ENCODE data around the gene KLHL41.

Gene KLHL41

GRCh38 chr2:169509298-169509885, at the start of gene KLHL41:
Gene KLHL41 (plus strand): TSS chr2:169509702. CDS start chr2:169509779, 77 bp downstream.
- no peak within 1 kb of the TSS for H3K4me2 ChIP-seq (ENCODE audit: insufficient read depth, low read length)
- TF ChIP-seq CTCF (IDR thresholded peaks at IDR 0.05; ENCODE audit: borderline replicate concordance, extremely low read depth, low read length, poor library complexity, severe bottlenecking) = no peak
- TF ChIP-seq EZH2 (IDR thresholded peaks at IDR 0.05; ENCODE audit: borderline replicate concordance, low read depth, low read length, severe bottlenecking) = no peak

GRCh38 chr2:169461143-169461542, 48.4 kb upstream of the KLHL41 start:
- ATAC-seq (ENCODE audit: insufficient read depth, low read depth) = no peak
- DNase-seq = no peak
- no peaks in the 10 kb centered on the region for H3K4me1 ChIP-seq (ENCODE audit: insufficient read depth, low read length)
- H3K79me2 ChIP-seq (ENCODE audit: insufficient read depth, low read length) = no peaks in the 10 kb centered on the region
- no peaks in the 10 kb centered on the region for H3K27me3 ChIP-seq (ENCODE audit: insufficient read depth, low read length, poor library complexity)
- no peaks in the 10 kb centered on the region for H3K36me3 ChIP-seq (ENCODE audit: insufficient read depth, low read length)
- no peaks in the 10 kb centered on the region for H3K9me3 ChIP-seq (ENCODE audit: insufficient read depth, low read length, severe bottlenecking)
- H3K27ac ChIP-seq (ENCODE audit: low read length) = no peak overlapping the region
- H3K9ac ChIP-seq (ENCODE audit: low read depth, low read length) = no peak overlapping the region
- no peak overlapping the region for H3K4me3 ChIP-seq (ENCODE audit: low read depth in 1 of 2, low read length in 2 of 2)
- H4K20me1 ChIP-seq (ENCODE audit: insufficient read depth, low read length) = no peaks in the 10 kb centered on the region
- no peak overlapping the region for H2AFZ ChIP-seq (ENCODE audit: low read depth, low read length)
- no peak overlapping the region for H3K4me2 ChIP-seq (ENCODE audit: insufficient read depth, low read length)
- TF ChIP-seq CTCF (IDR thresholded peaks at IDR 0.05; ENCODE audit: borderline replicate concordance, extremely low read depth, low read length, poor library complexity, severe bottlenecking) (no peak), EZH2 (IDR thresholded peaks at IDR 0.05; ENCODE audit: borderline replicate concordance, low read depth, low read length, severe bottlenecking) (no peak)

More at GRCh38 chr2:169509298-169509885, at the start of gene KLHL41:
- no peak within 1 kb of the TSS for H2AFZ ChIP-seq (ENCODE audit: low read depth, low read length)
- H3K9me3 ChIP-seq (ENCODE audit: insufficient read depth, low read length, severe bottlenecking) = no peaks in the 10 kb centered on the region
- H3K27ac ChIP-seq (ENCODE audit: low read length) = no peak within 1 kb of the TSS
- H3K36me3 ChIP-seq (ENCODE audit: insufficient read depth, low read length) = no peaks in the 10 kb centered on the region
- H3K4me3 ChIP-seq (ENCODE audit: low read depth in 1 of 2, low read length in 2 of 2) = no peak within 1 kb of the TSS
- no peak within 1 kb of the TSS for H3K9ac ChIP-seq (ENCODE audit: low read depth, low read length)
- no peaks in the 10 kb centered on the region for H4K20me1 ChIP-seq (ENCODE audit: insufficient read depth, low read length)
- ATAC-seq (ENCODE audit: insufficient read depth, low read depth) (no peak), DNase-seq (no peak)
- H3K79me2 ChIP-seq (ENCODE audit: insufficient read depth, low read length) = no peaks in the 10 kb centered on the region
- no peaks in the 10 kb centered on the region for H3K4me1 ChIP-seq (ENCODE audit: insufficient read depth, low read length)
- no peaks in the 10 kb centered on the region for H3K27me3 ChIP-seq (ENCODE audit: insufficient read depth, low read length, poor library complexity)

GRCh38 chr2:169462896-169463695, 46.4 kb upstream of the KLHL41 start:
- H3K4me2 ChIP-seq (ENCODE audit: insufficient read depth, low read length) = no peak overlapping the region
- no peak overlapping the region for H2AFZ ChIP-seq (ENCODE audit: low read depth, low read length)
- DNase-seq (no peak), ATAC-seq (ENCODE audit: insufficient read depth, low read depth) (no peak)
- H3K9ac ChIP-seq (ENCODE audit: low read depth, low read length) = no peak overlapping the region
- H3K27ac ChIP-seq (ENCODE audit: low read length) = no peak overlapping the region
- TF ChIP-seq CTCF (IDR thresholded peaks at IDR 0.05; ENCODE audit: borderline replicate concordance, extremely low read depth, low read length, poor library complexity, severe bottlenecking) = no peak
- no peak overlapping the region for H3K4me3 ChIP-seq (ENCODE audit: low read depth in 1 of 2, low read length in 2 of 2)
- H3K27me3 ChIP-seq (ENCODE audit: insufficient read depth, low read length, poor library complexity) = no peaks in the 10 kb centered on the region
- no peaks in the 10 kb centered on the region for H4K20me1 ChIP-seq (ENCODE audit: insufficient read depth, low read length)
- no peaks in the 10 kb centered on the region for H3K9me3 ChIP-seq (ENCODE audit: insufficient read depth, low read length, severe bottlenecking)
- H3K79me2 ChIP-seq (ENCODE audit: insufficient read depth, low read length) = no peaks in the 10 kb centered on the region
- H3K36me3 ChIP-seq (ENCODE audit: insufficient read depth, low read length) = no peaks in the 10 kb centered on the region
- H3K4me1 ChIP-seq (ENCODE audit: insufficient read depth, low read length) = no peaks in the 10 kb centered on the region
